GM12891 (cell line): ENCODE results near the gene PURB.

Experiments
- PAX5 ChIP-seq: IDR thresholded peaks from 2 replicates; pipeline ENCODE4 v1.6.1; 2011; ENCODE audit warnings: low read length, moderate library complexity, mild to moderate bottlenecking; ENCODE audit not compliant: insufficient read depth, severe bottlenecking
- POLR2A ChIP-seq: IDR thresholded peaks from 2 replicates; pipeline ENCODE4 v1.6.1; 2011; ENCODE audit warnings: low read depth, low read length, control low read depth
- POLR2AphosphoS5 ChIP-seq: IDR thresholded peaks from 2 replicates; pipeline ENCODE4 v1.6.1; 2011; ENCODE audit warnings: low read depth, low read length, control low read depth
- POU2F2 ChIP-seq: IDR thresholded peaks from 2 replicates; pipeline ENCODE4 v1.6.1; 2011; ENCODE audit warnings: low read depth, mild to moderate bottlenecking, control low read depth, low read length, moderate library complexity
- SPI1 ChIP-seq: IDR thresholded peaks from 2 replicates; pipeline ENCODE4 v1.6.1; 2011; ENCODE audit warnings: low read depth, low read length, control low read depth
- TAF1 ChIP-seq: IDR thresholded peaks from 2 replicates; pipeline ENCODE4 v1.6.1; 2011; ENCODE audit warnings: low read depth, low read length, control low read depth

DNA sequence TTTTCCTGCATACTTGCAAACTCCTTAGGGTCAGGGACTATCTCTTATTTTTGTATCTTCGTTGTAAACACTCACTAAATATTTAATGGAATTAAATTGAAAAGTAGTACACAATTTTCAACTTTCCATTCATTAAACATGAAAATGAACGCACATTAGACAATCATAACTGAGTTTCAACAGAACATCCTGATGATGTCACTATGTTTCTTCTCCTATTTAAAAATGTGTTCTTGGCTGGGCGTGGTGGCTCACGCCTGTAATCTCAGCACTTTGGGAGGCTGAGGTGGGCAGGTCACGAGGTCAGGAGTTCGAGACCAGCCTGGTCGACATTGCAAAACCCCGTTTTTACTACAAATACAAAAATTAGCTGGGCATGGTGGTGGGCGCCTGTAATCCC is 14.1 kb upstream of the PURB start:
- TF ChIP-seq POLR2A (no peak), POLR2AphosphoS5 (no peak), TAF1 (no peak), SPI1 (no peak), PAX5 (no peak), POU2F2 (no peak)
